ENCODE results near the gene PACS2. TPM values are rescaled to one million over a fixed set of nuclear protein-coding genes. Genes with fewer than 3 reads are reported as not detected.

PACS2 gene
- total and polyA plus RNA-seq, 2 of the 4 experiments (the other 2 are of a cell fraction): 15.6 to 32.2 TPM

- TF ChIP-seq, protein P1, sequence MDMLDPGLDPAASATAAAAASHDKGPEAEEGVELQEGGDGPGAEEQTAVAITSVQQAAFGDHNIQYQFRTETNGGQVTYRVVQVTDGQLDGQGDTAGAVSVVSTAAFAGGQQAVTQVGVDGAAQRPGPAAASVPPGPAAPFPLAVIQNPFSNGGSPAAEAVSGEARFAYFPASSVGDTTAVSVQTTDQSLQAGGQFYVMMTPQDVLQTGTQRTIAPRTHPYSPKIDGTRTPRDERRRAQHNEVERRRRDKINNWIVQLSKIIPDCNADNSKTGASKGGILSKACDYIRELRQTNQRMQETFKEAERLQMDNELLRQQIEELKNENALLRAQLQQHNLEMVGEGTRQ (IDR thresholded peaks at IDR 0.05; ENCODE audit: low read depth, low read length): no peak
- TF ChIP-seq CHD1 (IDR thresholded peaks at IDR 0.05; ENCODE audit: low read depth, low read length): no peak
Measured at GRCh38 chr14:105398044-105398725, 83.6 kb downstream of the PACS2 start, which contains the start of gene TEX22 (continued).

- ChIA-PET CTCF (no interaction called here), POLR2A (ENCODE audit: unreplicated experiment) (no interaction called here)
- H4K91ac ChIP-seq (ENCODE audit: insufficient read depth, low read depth, low read length): no peak overlapping the region; the same call in none of the 2 replicates
- peaks cover 14% of the 10 kb centered on the region for H3K36me3 ChIP-seq (ENCODE audit: control insufficient read depth, insufficient read depth, low read length)
- H2AK5ac ChIP-seq (ENCODE audit: low read depth, low read length): peak overlapping the region; percentile 84
- H3K4ac ChIP-seq (ENCODE audit: low read depth, low read length): peak overlapping the region; percentile 91
- H4K8ac ChIP-seq (ENCODE audit: low read depth in 2 of 2, low read length in 2 of 2): peak overlapping the region; percentile 88 to 93
- H2BK120ac ChIP-seq (ENCODE audit: low read depth, low read length): no peak overlapping the region
- WGBS, 2 experiments (ENCODE audit: extremely low coverage in 2 of 2, insufficient read length in 1 of 2): 76% methylated on average over 17 of the region's 41 CpGs; no CpG with 5 or more reads in 1 of the 2 experiments
- H2BK20ac ChIP-seq (ENCODE audit: low read depth, low read length): no peak overlapping the region
- H3K9me1 ChIP-seq (ENCODE audit: insufficient read depth, low read length): no peaks in the 10 kb centered on the region
- peak overlapping the region; percentile 96 for H3K4me2 ChIP-seq (ENCODE audit: low read depth, low read length)
- ATAC-seq (ENCODE audit: low read depth) (peak; percentile 53), DNase-seq (peak; percentile 11)
- H4K20me1 ChIP-seq (ENCODE audit: insufficient read depth, low read length): no peaks in the 10 kb centered on the region
- H2AK9ac ChIP-seq (replicated peaks; ENCODE audit: low read depth, low read length, poor library complexity): peak overlapping the region; percentile 100
- intact Hi-C loops (cut with micrococcal nuclease) (no loop called here), in situ Hi-C loops (cut with MboI; ENCODE audit: low sequenced_read_pairs) (no loop called here), dilution Hi-C loops (cut with HindIII; ENCODE audit: low sequenced_read_pairs, unreplicated experiment) (no loop called here)
- peak overlapping the region; percentile 3; the same call in 1 of the 2 replicates for H3K18ac ChIP-seq (ENCODE audit: low read depth, low read length)
- TF ChIP-seq CHD1 (IDR thresholded peaks at IDR 0.05; ENCODE audit: low read depth, low read length) (no peak), BHLHE40 (IDR thresholded peaks at IDR 0.05; ENCODE audit: low read depth, low read length) (no peak)
- TF ChIP-seq, protein P2, sequence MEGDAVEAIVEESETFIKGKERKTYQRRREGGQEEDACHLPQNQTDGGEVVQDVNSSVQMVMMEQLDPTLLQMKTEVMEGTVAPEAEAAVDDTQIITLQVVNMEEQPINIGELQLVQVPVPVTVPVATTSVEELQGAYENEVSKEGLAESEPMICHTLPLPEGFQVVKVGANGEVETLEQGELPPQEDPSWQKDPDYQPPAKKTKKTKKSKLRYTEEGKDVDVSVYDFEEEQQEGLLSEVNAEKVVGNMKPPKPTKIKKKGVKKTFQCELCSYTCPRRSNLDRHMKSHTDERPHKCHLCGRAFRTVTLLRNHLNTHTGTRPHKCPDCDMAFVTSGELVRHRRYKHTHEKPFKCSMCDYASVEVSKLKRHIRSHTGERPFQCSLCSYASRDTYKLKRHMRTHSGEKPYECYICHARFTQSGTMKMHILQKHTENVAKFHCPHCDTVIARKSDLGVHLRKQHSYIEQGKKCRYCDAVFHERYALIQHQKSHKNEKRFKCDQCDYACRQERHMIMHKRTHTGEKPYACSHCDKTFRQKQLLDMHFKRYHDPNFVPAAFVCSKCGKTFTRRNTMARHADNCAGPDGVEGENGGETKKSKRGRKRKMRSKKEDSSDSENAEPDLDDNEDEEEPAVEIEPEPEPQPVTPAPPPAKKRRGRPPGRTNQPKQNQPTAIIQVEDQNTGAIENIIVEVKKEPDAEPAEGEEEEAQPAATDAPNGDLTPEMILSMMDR (conservative IDR thresholded peaks at IDR 0.05; ENCODE audit: low read depth, low read length): no peak
- H3K27me3 ChIP-seq (ENCODE audit: control insufficient read depth, insufficient read depth, low read length): no peaks in the 10 kb centered on the region
- peak overlapping the region; percentile 80 for H4K5ac ChIP-seq (ENCODE audit: low read depth, low read length)
- H3K14ac ChIP-seq (replicated peaks; ENCODE audit: low read depth, low read length): peak overlapping the region; percentile 91
- peak overlapping the region; percentile 82 for H3K9ac ChIP-seq (ENCODE audit: low read depth, low read length)
- peak overlapping the region; percentile 60 for H2BK5ac ChIP-seq (ENCODE audit: low read depth, low read length, poor library complexity, severe bottlenecking)
- peak overlapping the region; percentile 57 for H3K56ac ChIP-seq (ENCODE audit: extremely low read depth, insufficient read depth, low read length)
- peaks cover 5% of the 10 kb centered on the region; the same call in 1 of the 2 replicates for H3K4me1 ChIP-seq (ENCODE audit: control insufficient read depth, insufficient read depth, low read length)
- H3K9me3 ChIP-seq (ENCODE audit: control insufficient read depth, insufficient read depth, low read length): peaks cover 9% of the 10 kb centered on the region
- peak overlapping the region; percentile 99 for H2AFZ ChIP-seq (replicated peaks; ENCODE audit: low read length, poor library complexity)
- peak overlapping the region; percentile 97 for H3K27ac ChIP-seq (ENCODE audit: insufficient read depth, low read length)
- H2BK15ac ChIP-seq (ENCODE audit: low read depth, low read length): no peak overlapping the region; the same call in 2 of the 3 replicates
- peak overlapping the region; percentile 90 for H3K4me3 ChIP-seq (ENCODE audit: insufficient read depth, low read depth, low read length)
- H3K79me1 ChIP-seq (ENCODE audit: low read depth in 1 of 2, low read length in 2 of 2): peaks cover 22 to 30% of the 10 kb centered on the region in 2 experiments
- no TSS peak for BruUV-seq (replicated peaks)
- peak overlapping the region; percentile 59 for H3K23ac ChIP-seq (ENCODE audit: low read depth, low read length)
Measured at GRCh38 chr14:105398726-105399465, 84.3 kb downstream of the PACS2 start.

Measured in IMR-90 (cell line).